ENCODE results near the gene SLC31A2.

SLC31A2 gene

DNA sequence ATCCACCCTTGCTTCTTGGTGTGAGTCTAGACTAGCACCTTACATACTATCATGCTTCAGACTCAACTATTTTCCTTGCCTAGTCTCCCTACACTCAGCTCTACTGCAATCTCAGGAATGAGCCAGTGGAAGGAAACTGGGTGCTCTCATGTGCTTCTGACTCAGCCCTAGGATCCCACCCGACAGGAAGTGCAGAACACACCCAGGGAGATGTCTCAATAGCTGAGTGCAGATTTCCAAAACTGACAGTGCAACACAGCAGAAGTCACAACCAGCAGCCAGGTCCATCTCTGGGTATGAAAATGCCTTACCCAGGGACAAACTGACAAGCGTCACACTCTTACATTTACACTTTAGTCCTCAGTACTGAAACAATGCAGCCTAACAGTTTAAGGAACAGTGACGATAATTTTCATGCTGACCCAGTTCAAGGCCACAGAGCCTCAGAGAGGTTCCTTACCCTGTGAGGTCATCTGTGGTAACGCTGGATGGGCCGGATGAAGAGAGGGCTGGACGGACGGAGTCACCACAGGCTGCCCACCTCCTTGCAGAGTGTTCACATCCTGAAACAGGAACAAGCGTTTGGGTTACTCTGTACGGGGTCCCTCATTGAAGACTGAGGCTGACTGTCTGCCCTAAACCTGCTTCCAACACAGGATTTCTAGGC is 37.3 kb downstream of the SLC31A2 start:
- no peak for DNase-seq

DNA sequence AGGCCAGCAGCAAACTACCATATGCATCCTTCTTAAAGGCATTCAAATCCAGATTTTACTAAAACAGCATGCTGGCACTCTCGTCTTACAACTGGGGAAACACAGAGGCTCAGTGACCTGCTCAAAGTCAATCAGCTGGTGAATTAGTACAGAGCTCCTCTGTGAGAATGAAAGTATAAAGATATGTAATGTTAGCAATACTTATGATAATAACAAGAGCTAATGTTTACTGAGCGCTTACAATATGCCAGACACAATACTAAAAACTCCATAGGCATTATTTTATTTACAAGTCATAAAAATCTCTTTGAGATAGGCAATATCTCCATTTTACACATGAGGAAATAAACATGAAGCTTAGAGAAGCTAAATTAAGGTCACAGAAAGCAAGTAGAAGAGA is 41.6 kb downstream of the SLC31A2 start:
- no peak for DNase-seq

DNA sequence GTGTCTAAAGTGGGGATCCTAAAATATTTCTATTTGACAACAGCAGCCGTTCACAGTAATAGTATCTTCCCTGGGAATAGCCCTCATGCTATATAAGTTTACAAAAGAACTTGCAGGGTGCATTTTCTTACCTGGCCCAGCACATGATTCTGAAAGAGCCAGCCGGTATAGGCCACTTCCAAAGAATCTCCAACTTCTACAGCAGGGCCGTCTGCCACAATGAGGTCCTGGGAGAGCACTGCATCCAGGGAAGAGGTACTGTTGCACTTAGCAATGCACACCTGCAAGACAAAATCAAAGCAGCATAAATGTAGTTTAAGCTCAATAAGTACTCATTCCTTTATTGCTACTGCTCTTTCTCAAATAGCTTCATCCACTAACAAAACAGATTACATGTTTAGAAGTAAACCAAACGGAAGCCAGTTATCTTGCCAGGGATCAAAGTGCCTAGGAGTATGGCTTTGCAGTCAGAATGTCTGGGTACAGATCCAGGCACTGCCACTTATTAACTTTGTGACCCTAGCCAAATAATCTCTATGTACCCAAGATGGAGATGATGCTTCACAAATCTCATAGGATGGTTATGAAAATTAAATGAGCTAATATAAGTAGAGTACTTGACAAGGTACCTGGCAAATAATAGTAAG is 49.0 kb downstream of the SLC31A2 start:
- no peak for DNase-seq

DNA sequence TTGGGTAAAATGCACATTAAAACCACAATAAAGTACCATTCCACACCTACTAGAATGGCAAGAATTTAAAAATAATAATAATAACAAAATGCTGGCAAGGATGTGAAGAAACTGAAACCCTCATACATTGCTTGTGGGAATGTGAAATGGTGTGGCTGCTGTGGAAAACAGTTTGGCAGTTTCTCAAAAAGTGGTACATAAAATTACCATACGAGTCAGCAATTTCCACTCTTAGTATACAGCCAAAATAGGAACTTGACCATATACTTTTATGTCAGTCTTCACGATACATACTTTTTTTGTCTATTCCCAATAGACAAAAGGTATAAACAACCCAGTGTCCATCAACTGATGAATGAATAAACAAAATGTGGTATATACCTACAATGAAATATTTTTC is 54.6 kb downstream of the SLC31A2 start:
- no peak for DNase-seq

DNA sequence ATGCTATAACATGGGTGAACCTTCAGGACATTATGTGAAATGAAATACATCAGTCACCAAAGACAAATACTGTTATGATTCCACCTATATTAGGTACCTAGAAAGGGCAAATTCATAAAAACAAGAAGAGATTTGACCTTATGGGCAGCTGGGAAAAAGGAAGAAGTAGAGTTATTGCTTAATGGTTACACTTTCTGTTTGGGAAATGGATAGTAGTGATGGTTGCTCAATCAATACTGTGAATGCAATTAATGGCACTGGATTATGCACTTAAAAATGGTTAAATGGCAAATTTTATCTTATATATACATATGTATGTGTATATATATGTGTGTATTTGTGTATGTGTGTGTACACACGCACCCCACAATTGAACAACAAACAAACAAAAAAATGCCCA is 55.1 kb downstream of the SLC31A2 start:
- no peak for DNase-seq

DNA sequence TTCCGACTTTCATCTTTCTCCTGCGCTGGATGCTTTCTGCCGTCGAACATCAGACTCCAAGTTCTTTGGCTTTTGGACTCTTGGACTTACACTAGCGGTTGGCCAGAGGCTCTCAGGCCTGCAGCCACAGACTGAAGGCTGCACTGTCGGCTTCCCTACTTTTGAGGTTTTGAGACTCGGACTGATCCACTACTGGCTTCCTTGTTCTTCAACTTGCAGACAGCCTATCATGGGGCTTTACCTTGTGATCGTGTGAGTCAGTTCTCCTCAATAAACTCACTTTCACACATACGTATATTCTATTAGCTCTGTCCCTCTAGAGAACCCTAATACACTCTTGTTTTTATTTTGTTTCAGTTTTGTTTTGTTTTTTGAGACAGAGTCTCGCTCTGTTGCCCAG is 60.0 kb downstream of the SLC31A2 start:
- DNase-seq: no peak
